K562 (cell line): ENCODE data around the gene TRIM62. TPM values are rescaled to one million over a fixed set of nuclear protein-coding genes. Genes with fewer than 3 reads are reported as not detected.

Experiments
- CBFB ChIP-seq: sonication (generic); formaldehyde crosslinking; IDR thresholded peaks from 2 replicates; pipeline ENCODE4 v1.4.0; 2020; ENCODE audit warnings: mild to moderate bottlenecking, missing genetic modification reagents
- HNRNPH1 ChIP-seq: fragments of 200-400 bp; formaldehyde crosslinking; optimal IDR thresholded peaks from 2 replicates; pipeline ENCODE3; 2017; ENCODE audit warnings: low read depth, mild to moderate bottlenecking, low read length, moderate library complexity
- MCM3 ChIP-seq: fragments of 450-650 bp; IDR thresholded peaks from 2 replicates; pipeline ENCODE4 v1.6.1; 2016
- NELFE ChIP-seq: IDR thresholded peaks from 2 replicates; pipeline ENCODE4 v1.6.1; 2011; ENCODE audit warnings: mild to moderate bottlenecking; ENCODE audit not compliant: insufficient read depth, insufficient read length
- POLR2AphosphoS5 ChIP-seq: IDR thresholded peaks from 2 replicates; pipeline ENCODE4 v1.6.1; 2011; ENCODE audit warnings: mild to moderate bottlenecking, low read depth, low read length, moderate library complexity; ENCODE audit not compliant: control insufficient read depth, insufficient read depth
- POU5F1 ChIP-seq: fragments of 150-350 bp; IDR thresholded peaks from 2 replicates; pipeline ENCODE4 v1.6.1; 2014; ENCODE audit warnings: borderline replicate concordance, low read length, low read depth, mild to moderate bottlenecking; ENCODE audit not compliant: partially characterized antibody
- RBM39 ChIP-seq: fragments of 200-400 bp; formaldehyde crosslinking; optimal IDR thresholded peaks from 2 replicates; pipeline ENCODE3; 2018; ENCODE audit warnings: low read depth, low read length
- SIN3A ChIP-seq, 2 experiments: fragments of 150-350 bp in 1 of 2; IDR thresholded peaks; 2 replicates each; pipeline ENCODE4 v1.6.1; 2011 to 2016; ENCODE audit warnings: borderline replicate concordance in 2 of 2, low read depth in 2 of 2, low read length in 2 of 2, mild to moderate bottlenecking in 2 of 2, moderate library complexity in 2 of 2; ENCODE audit not compliant: control insufficient read depth in 1 of 2
- SNIP1 ChIP-seq: fragments of 450-650 bp; IDR thresholded peaks from 2 replicates; pipeline ENCODE4 v1.7.1; 2017; ENCODE audit warnings: low read depth, mild to moderate bottlenecking
- ZNF785 ChIP-seq: fragments of 250-450 bp; sonication (Bioruptor Pico); IDR thresholded peaks from 2 replicates; pipeline ENCODE4 v1.4.0; 2020; ENCODE audit warnings: mild to moderate bottlenecking
- polyA plus RNA-seq, 8 experiments: library from polyadenylated mRNA; depleted of rRNA in 4 of 8; stranded (reverse) in 5 of 8; unstranded in 3 of 8; fragments of >200 nt; fragmentation: Nextera tagmentation in 2 of 8; fragmentation: Illumina TruSeq in 1 of 8; extraction: Ambion mirVana in 2 of 8; extraction: Trizol in 1 of 8; gene quantifications; 2 replicates each; pipeline versions ENCODE4 v1.2.1 to v1.2.3, GENCODE V29; 2011 to 2014; ENCODE audit warnings: inconsistent platforms in 1 of 8, missing spikeins in 1 of 8
- total RNA-seq, 7 experiments: library from RNA; depleted of rRNA in 6 of 7; stranded (reverse); fragments of >200 nt in 6 of 7; fragmentation: Illumina TruSeq in 2 of 7; extraction: Trizol in 2 of 7; gene quantifications; 2 replicates each; pipeline versions ENCODE4 v1.2.1 to v1.2.3, GENCODE V29; 2011 to 2021; ENCODE audit warnings: low replicate concordance in 1 of 7
- TF ChIP-seq, protein P1 (sequence below): fragments of 450-650 bp; IDR thresholded peaks from 2 replicates; pipeline ENCODE4 v1.6.1; 2016; ENCODE audit warnings: mild to moderate bottlenecking, moderate library complexity
- TF ChIP-seq, protein P2 (sequence below), 2 experiments: fragments of 150-350 bp in 1 of 2; IDR thresholded peaks; 2 replicates each; pipeline ENCODE4 v1.6.1; 2012 to 2016; ENCODE audit warnings: low read depth in 2 of 2, low read length in 2 of 2, mild to moderate bottlenecking in 1 of 2, moderate library complexity in 1 of 2

The TRIM62 gene
- total and polyA plus RNA-seq, 9 of the 15 experiments (the other 6 are each of a cell fraction or from before 2014, with no cell fraction given) = 0.18 to 2.3 (median 0.52) TPM

DNA sequence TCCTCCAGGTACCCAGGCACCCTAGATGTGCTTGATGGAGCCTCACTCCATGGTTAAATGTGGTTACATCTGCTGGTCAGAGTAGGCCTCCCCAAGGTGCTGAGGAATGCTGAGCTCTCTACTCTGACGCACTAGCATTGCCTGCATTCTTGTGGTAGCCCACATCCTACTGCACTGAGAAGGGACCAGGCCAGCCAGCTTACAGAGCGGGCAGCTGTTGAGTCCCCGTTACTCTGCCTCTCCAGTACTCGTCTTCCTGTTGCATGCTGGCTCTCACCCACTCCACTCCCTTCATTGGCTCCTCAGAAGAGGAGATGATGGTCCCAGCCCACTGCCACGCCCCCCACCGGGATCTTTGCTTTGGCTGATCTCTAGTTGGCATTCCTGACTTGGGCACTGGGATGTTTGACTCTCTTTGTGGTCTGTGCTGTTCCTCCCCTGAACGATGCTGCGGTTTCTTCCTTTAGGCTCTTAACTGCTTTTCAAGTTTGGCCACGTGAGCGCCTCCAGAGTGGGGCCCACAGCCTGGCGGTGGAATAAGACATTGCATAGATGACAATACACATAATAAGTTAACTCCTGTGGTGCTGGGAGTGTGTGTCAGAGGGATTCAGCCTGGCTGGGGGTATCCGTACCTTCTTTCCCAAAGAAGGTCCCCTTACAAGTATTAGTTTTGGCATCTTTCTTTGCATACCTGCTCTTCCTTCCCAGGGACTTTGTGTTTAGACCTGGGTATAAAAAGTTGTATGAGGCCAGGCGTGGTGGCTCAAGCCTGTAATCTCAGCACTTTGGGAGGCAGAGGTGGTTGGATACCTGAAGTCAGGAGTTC, 82.3 kb downstream of the TRIM62 start (continued):
- TF ChIP-seq, protein P1, sequence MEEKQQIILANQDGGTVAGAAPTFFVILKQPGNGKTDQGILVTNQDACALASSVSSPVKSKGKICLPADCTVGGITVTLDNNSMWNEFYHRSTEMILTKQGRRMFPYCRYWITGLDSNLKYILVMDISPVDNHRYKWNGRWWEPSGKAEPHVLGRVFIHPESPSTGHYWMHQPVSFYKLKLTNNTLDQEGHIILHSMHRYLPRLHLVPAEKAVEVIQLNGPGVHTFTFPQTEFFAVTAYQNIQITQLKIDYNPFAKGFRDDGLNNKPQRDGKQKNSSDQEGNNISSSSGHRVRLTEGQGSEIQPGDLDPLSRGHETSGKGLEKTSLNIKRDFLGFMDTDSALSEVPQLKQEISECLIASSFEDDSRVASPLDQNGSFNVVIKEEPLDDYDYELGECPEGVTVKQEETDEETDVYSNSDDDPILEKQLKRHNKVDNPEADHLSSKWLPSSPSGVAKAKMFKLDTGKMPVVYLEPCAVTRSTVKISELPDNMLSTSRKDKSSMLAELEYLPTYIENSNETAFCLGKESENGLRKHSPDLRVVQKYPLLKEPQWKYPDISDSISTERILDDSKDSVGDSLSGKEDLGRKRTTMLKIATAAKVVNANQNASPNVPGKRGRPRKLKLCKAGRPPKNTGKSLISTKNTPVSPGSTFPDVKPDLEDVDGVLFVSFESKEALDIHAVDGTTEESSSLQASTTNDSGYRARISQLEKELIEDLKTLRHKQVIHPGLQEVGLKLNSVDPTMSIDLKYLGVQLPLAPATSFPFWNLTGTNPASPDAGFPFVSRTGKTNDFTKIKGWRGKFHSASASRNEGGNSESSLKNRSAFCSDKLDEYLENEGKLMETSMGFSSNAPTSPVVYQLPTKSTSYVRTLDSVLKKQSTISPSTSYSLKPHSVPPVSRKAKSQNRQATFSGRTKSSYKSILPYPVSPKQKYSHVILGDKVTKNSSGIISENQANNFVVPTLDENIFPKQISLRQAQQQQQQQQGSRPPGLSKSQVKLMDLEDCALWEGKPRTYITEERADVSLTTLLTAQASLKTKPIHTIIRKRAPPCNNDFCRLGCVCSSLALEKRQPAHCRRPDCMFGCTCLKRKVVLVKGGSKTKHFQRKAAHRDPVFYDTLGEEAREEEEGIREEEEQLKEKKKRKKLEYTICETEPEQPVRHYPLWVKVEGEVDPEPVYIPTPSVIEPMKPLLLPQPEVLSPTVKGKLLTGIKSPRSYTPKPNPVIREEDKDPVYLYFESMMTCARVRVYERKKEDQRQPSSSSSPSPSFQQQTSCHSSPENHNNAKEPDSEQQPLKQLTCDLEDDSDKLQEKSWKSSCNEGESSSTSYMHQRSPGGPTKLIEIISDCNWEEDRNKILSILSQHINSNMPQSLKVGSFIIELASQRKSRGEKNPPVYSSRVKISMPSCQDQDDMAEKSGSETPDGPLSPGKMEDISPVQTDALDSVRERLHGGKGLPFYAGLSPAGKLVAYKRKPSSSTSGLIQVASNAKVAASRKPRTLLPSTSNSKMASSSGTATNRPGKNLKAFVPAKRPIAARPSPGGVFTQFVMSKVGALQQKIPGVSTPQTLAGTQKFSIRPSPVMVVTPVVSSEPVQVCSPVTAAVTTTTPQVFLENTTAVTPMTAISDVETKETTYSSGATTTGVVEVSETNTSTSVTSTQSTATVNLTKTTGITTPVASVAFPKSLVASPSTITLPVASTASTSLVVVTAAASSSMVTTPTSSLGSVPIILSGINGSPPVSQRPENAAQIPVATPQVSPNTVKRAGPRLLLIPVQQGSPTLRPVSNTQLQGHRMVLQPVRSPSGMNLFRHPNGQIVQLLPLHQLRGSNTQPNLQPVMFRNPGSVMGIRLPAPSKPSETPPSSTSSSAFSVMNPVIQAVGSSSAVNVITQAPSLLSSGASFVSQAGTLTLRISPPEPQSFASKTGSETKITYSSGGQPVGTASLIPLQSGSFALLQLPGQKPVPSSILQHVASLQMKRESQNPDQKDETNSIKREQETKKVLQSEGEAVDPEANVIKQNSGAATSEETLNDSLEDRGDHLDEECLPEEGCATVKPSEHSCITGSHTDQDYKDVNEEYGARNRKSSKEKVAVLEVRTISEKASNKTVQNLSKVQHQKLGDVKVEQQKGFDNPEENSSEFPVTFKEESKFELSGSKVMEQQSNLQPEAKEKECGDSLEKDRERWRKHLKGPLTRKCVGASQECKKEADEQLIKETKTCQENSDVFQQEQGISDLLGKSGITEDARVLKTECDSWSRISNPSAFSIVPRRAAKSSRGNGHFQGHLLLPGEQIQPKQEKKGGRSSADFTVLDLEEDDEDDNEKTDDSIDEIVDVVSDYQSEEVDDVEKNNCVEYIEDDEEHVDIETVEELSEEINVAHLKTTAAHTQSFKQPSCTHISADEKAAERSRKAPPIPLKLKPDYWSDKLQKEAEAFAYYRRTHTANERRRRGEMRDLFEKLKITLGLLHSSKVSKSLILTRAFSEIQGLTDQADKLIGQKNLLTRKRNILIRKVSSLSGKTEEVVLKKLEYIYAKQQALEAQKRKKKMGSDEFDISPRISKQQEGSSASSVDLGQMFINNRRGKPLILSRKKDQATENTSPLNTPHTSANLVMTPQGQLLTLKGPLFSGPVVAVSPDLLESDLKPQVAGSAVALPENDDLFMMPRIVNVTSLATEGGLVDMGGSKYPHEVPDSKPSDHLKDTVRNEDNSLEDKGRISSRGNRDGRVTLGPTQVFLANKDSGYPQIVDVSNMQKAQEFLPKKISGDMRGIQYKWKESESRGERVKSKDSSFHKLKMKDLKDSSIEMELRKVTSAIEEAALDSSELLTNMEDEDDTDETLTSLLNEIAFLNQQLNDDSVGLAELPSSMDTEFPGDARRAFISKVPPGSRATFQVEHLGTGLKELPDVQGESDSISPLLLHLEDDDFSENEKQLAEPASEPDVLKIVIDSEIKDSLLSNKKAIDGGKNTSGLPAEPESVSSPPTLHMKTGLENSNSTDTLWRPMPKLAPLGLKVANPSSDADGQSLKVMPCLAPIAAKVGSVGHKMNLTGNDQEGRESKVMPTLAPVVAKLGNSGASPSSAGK = peak; percentile 74
- 0 out of 2 replicates have a peak, but pooled peaks have one; percentile 23 for TF ChIP-seq CBFB (CRISPR knock-in tag)
- TF ChIP-seq SIN3A (IDR thresholded peaks at IDR 0.05; ENCODE audit: borderline replicate concordance in 2 of 2, control insufficient read depth in 1 of 2, low read depth in 2 of 2, low read length in 2 of 2) = no peak
- TF ChIP-seq, protein P2, sequence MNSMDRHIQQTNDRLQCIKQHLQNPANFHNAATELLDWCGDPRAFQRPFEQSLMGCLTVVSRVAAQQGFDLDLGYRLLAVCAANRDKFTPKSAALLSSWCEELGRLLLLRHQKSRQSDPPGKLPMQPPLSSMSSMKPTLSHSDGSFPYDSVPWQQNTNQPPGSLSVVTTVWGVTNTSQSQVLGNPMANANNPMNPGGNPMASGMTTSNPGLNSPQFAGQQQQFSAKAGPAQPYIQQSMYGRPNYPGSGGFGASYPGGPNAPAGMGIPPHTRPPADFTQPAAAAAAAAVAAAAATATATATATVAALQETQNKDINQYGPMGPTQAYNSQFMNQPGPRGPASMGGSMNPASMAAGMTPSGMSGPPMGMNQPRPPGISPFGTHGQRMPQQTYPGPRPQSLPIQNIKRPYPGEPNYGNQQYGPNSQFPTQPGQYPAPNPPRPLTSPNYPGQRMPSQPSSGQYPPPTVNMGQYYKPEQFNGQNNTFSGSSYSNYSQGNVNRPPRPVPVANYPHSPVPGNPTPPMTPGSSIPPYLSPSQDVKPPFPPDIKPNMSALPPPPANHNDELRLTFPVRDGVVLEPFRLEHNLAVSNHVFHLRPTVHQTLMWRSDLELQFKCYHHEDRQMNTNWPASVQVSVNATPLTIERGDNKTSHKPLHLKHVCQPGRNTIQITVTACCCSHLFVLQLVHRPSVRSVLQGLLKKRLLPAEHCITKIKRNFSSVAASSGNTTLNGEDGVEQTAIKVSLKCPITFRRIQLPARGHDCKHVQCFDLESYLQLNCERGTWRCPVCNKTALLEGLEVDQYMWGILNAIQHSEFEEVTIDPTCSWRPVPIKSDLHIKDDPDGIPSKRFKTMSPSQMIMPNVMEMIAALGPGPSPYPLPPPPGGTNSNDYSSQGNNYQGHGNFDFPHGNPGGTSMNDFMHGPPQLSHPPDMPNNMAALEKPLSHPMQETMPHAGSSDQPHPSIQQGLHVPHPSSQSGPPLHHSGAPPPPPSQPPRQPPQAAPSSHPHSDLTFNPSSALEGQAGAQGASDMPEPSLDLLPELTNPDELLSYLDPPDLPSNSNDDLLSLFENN (IDR thresholded peaks at IDR 0.05; ENCODE audit: low read depth in 2 of 2, low read length in 2 of 2) = no peak
- no peak for TF ChIP-seq RBM39
- TF ChIP-seq NELFE = no peak
- TF ChIP-seq MCM3 = no peak
- no peak for TF ChIP-seq HNRNPH1
- TF ChIP-seq POLR2AphosphoS5 = no peak
- TF ChIP-seq SNIP1 = peak; percentile 85
- TF ChIP-seq ZNF785 = no peak
- TF ChIP-seq POU5F1 = no peak
